WTC11 (cell line): ENCODE measurements around the gene AQP11. TPM values are rescaled to one million over a fixed set of nuclear protein-coding genes. Genes with fewer than 3 reads are reported as not detected.

Source experiments
- CREM ChIP-seq: sonication (generic); formaldehyde crosslinking; IDR thresholded peaks from 2 replicates; pipeline ENCODE4 v1.8.1; 2022; ENCODE audit warnings: mild to moderate bottlenecking, missing genetic modification reagents, moderate library complexity
- ESRRA ChIP-seq: sonication (generic); formaldehyde crosslinking; IDR thresholded peaks from 2 replicates; pipeline ENCODE4 v1.8.1; 2022; ENCODE audit warnings: mild to moderate bottlenecking, missing genetic modification reagents, borderline replicate concordance
- FOXK1 ChIP-seq: sonication (generic); formaldehyde crosslinking; IDR thresholded peaks from 2 replicates; pipeline ENCODE4 v1.8.0; 2022; ENCODE audit warnings: mild to moderate bottlenecking, moderate library complexity, missing genetic modification reagents
- FOXP1 ChIP-seq: sonication (generic); formaldehyde crosslinking; IDR thresholded peaks from 2 replicates; pipeline ENCODE4 v1.8.0; 2022; ENCODE audit warnings: missing genetic modification reagents, mild to moderate bottlenecking, moderate library complexity, borderline replicate concordance
- GTF2I ChIP-seq: fragments of 250-450 bp; sonication (Bioruptor Pico); conservative IDR thresholded peaks from 2 replicates; pipeline ENCODE4 v1.4.0; 2021; ENCODE audit warnings: mild to moderate bottlenecking
- JUN ChIP-seq: sonication (generic); formaldehyde crosslinking; IDR thresholded peaks from 2 replicates; pipeline ENCODE4 v1.8.0; 2023; ENCODE audit warnings: mild to moderate bottlenecking, missing genetic modification reagents
- NFATC4 ChIP-seq: fragments of 250-450 bp; sonication (Bioruptor Pico); IDR thresholded peaks from 2 replicates; pipeline ENCODE4 v1.9.0; 2021; ENCODE audit warnings: mild to moderate bottlenecking
- NFE2L1 ChIP-seq: sonication (generic); formaldehyde crosslinking; IDR thresholded peaks from 2 replicates; pipeline ENCODE4 v1.8.1; 2023; ENCODE audit warnings: missing genetic modification reagents
- NR3C1 ChIP-seq: sonication (generic); formaldehyde crosslinking; conservative IDR thresholded peaks from 2 replicates; pipeline ENCODE4 v1.8.1; 2023; ENCODE audit warnings: low read depth, mild to moderate bottlenecking, missing genetic modification reagents
- SOX15 ChIP-seq: fragments of 250-450 bp; sonication (Bioruptor Pico); IDR thresholded peaks from 2 replicates; pipeline ENCODE4 v1.9.0; 2021; ENCODE audit warnings: mild to moderate bottlenecking
- TCF7 ChIP-seq: sonication (generic); formaldehyde crosslinking; IDR thresholded peaks from 2 replicates; pipeline ENCODE4 v1.8.0; 2022; ENCODE audit warnings: mild to moderate bottlenecking, low read depth, missing genetic modification reagents, moderate library complexity
- TP53 ChIP-seq: sonication (generic); formaldehyde crosslinking; IDR thresholded peaks from 2 replicates; pipeline ENCODE4 v1.8.1; 2023; ENCODE audit warnings: mild to moderate bottlenecking, missing genetic modification reagents
- ZNF263 ChIP-seq: sonication (generic); formaldehyde crosslinking; IDR thresholded peaks from 2 replicates; pipeline ENCODE4 v1.8.1; 2022; ENCODE audit warnings: low read depth, mild to moderate bottlenecking, moderate library complexity, missing genetic modification reagents
- ZNF396 ChIP-seq: fragments of 250-450 bp; sonication (Bioruptor Pico); IDR thresholded peaks from 2 replicates; pipeline ENCODE4 v1.8.0; 2021; ENCODE audit warnings: mild to moderate bottlenecking, moderate library complexity, borderline replicate concordance
- total RNA-seq: library from RNA; stranded (reverse); gene quantifications from 3 replicates; pipeline ENCODE4 v1.2.3, GENCODE V29; 2021
- TF ChIP-seq, protein P1 (sequence below): sonication (generic); formaldehyde crosslinking; IDR thresholded peaks from 2 replicates; pipeline ENCODE4 v1.8.0; 2022; ENCODE audit warnings: mild to moderate bottlenecking, missing genetic modification reagents
- TF ChIP-seq, protein P2 (sequence below): sonication (generic); formaldehyde crosslinking; IDR thresholded peaks from 2 replicates; pipeline ENCODE4 v1.8.0; 2023; ENCODE audit warnings: missing genetic modification reagents, mild to moderate bottlenecking, borderline replicate concordance
- TF ChIP-seq, protein P3 (sequence below): sonication (generic); formaldehyde crosslinking; IDR thresholded peaks from 2 replicates; pipeline ENCODE4 v1.8.0; 2022; ENCODE audit warnings: missing genetic modification reagents
- TF ChIP-seq, protein P4 (sequence below): sonication (generic); formaldehyde crosslinking; IDR thresholded peaks from 2 replicates; pipeline ENCODE4 v1.8.1; 2022; ENCODE audit warnings: low read depth, mild to moderate bottlenecking, moderate library complexity, missing genetic modification reagents, borderline replicate concordance
- TF ChIP-seq, protein P5 (sequence below): sonication (generic); formaldehyde crosslinking; IDR thresholded peaks from 2 replicates; pipeline ENCODE4 v1.8.1; 2023; ENCODE audit warnings: mild to moderate bottlenecking, missing genetic modification reagents
- TF ChIP-seq, protein P6 (sequence below): sonication (generic); formaldehyde crosslinking; IDR thresholded peaks from 2 replicates; pipeline ENCODE4 v1.8.0; 2023; ENCODE audit warnings: missing genetic modification reagents
- TF ChIP-seq, protein P7 (sequence below): fragments of 250-450 bp; sonication (Bioruptor Pico); conservative IDR thresholded peaks from 2 replicates; pipeline ENCODE4 v1.9.0; 2021; ENCODE audit warnings: mild to moderate bottlenecking
- TF ChIP-seq, protein P8 (sequence below): sonication (generic); formaldehyde crosslinking; IDR thresholded peaks from 2 replicates; pipeline ENCODE4 v1.8.1; 2023; ENCODE audit warnings: mild to moderate bottlenecking, missing genetic modification reagents, moderate library complexity
- TF ChIP-seq, protein P9 (sequence below): sonication (generic); formaldehyde crosslinking; conservative IDR thresholded peaks from 2 replicates; pipeline ENCODE4 v1.8.1; 2022; ENCODE audit warnings: mild to moderate bottlenecking, missing genetic modification reagents

AQP11 gene
- total RNA-seq, 1 experiment from 2014 or later, result 1.2 TPM

DNA sequence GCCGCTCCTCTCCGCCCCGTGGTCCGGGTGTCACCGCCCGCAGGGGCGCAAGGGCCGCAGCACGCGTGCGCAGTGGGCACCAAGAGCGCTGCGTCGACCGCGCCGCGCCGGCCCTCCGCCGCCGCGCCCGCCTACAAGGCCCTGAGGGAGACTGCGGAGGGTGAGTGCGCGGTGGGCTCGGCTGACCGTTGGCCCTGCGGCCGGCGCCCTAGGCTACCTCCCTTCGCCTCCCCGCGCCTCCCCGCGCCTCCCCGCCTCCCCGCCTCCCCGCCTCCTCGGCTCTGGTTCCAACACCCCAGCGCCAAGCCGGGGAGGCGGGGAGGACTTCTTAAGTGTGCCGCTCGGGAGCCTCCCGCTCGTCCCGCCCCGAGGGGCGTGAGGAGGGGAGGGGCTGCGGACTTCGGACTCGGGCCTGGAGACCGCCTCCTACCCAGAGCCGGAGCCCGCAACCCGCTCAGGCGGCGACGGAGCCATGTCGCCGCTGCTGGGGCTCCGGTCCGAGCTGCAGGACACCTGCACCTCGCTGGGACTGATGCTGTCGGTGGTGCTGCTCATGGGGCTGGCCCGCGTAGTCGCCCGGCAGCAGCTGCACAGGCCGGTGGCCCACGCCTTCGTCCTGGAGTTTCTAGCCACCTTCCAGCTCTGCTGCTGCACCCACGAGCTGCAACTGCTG lies at the start of gene AQP11 (continued):
- TF ChIP-seq ZNF396 (CRISPR knock-in tag), result no peak
- no peak for TF ChIP-seq NFATC4 (CRISPR knock-in tag)
- TF ChIP-seq, protein P1, sequence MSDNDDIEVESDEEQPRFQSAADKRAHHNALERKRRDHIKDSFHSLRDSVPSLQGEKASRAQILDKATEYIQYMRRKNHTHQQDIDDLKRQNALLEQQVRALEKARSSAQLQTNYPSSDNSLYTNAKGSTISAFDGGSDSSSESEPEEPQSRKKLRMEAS, result no peak
- no peak for TF ChIP-seq GTF2I
- TF ChIP-seq TCF7, result no peak
- TF ChIP-seq, protein P2, sequence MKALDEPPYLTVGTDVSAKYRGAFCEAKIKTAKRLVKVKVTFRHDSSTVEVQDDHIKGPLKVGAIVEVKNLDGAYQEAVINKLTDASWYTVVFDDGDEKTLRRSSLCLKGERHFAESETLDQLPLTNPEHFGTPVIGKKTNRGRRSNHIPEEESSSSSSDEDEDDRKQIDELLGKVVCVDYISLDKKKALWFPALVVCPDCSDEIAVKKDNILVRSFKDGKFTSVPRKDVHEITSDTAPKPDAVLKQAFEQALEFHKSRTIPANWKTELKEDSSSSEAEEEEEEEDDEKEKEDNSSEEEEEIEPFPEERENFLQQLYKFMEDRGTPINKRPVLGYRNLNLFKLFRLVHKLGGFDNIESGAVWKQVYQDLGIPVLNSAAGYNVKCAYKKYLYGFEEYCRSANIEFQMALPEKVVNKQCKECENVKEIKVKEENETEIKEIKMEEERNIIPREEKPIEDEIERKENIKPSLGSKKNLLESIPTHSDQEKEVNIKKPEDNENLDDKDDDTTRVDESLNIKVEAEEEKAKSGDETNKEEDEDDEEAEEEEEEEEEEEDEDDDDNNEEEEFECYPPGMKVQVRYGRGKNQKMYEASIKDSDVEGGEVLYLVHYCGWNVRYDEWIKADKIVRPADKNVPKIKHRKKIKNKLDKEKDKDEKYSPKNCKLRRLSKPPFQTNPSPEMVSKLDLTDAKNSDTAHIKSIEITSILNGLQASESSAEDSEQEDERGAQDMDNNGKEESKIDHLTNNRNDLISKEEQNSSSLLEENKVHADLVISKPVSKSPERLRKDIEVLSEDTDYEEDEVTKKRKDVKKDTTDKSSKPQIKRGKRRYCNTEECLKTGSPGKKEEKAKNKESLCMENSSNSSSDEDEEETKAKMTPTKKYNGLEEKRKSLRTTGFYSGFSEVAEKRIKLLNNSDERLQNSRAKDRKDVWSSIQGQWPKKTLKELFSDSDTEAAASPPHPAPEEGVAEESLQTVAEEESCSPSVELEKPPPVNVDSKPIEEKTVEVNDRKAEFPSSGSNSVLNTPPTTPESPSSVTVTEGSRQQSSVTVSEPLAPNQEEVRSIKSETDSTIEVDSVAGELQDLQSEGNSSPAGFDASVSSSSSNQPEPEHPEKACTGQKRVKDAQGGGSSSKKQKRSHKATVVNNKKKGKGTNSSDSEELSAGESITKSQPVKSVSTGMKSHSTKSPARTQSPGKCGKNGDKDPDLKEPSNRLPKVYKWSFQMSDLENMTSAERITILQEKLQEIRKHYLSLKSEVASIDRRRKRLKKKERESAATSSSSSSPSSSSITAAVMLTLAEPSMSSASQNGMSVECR (CRISPR knock-in tag), result no peak
- peak; percentile 53; the same call in 1 of the 2 replicates for TF ChIP-seq NFE2L1 (CRISPR knock-in tag)
- TF ChIP-seq JUN (CRISPR knock-in tag), result no peak
- TF ChIP-seq NR3C1 (CRISPR knock-in tag), result no peak
- peak; percentile 81; the same call in 1 of the 2 replicates for TF ChIP-seq FOXK1 (CRISPR knock-in tag)
- TF ChIP-seq, protein P3, sequence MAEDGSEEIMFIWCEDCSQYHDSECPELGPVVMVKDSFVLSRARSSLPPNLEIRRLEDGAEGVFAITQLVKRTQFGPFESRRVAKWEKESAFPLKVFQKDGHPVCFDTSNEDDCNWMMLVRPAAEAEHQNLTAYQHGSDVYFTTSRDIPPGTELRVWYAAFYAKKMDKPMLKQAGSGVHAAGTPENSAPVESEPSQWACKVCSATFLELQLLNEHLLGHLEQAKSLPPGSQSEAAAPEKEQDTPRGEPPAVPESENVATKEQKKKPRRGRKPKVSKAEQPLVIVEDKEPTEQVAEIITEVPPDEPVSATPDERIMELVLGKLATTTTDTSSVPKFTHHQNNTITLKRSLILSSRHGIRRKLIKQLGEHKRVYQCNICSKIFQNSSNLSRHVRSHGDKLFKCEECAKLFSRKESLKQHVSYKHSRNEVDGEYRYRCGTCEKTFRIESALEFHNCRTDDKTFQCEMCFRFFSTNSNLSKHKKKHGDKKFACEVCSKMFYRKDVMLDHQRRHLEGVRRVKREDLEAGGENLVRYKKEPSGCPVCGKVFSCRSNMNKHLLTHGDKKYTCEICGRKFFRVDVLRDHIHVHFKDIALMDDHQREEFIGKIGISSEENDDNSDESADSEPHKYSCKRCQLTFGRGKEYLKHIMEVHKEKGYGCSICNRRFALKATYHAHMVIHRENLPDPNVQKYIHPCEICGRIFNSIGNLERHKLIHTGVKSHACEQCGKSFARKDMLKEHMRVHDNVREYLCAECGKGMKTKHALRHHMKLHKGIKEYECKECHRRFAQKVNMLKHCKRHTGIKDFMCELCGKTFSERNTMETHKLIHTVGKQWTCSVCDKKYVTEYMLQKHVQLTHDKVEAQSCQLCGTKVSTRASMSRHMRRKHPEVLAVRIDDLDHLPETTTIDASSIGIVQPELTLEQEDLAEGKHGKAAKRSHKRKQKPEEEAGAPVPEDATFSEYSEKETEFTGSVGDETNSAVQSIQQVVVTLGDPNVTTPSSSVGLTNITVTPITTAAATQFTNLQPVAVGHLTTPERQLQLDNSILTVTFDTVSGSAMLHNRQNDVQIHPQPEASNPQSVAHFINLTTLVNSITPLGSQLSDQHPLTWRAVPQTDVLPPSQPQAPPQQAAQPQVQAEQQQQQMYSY (CRISPR knock-in tag), result no peak; the same call in 1 of the 2 replicates
- 0 out of 2 replicates have a peak, but pooled peaks have one; percentile 25 for TF ChIP-seq CREM
- TF ChIP-seq FOXP1 (CRISPR knock-in tag), result peak; percentile 81; the same call in 1 of the 2 replicates
- TF ChIP-seq ZNF263 (CRISPR knock-in tag), result peak; percentile 69; the same call in 1 of the 2 replicates
- TF ChIP-seq, protein P4, sequence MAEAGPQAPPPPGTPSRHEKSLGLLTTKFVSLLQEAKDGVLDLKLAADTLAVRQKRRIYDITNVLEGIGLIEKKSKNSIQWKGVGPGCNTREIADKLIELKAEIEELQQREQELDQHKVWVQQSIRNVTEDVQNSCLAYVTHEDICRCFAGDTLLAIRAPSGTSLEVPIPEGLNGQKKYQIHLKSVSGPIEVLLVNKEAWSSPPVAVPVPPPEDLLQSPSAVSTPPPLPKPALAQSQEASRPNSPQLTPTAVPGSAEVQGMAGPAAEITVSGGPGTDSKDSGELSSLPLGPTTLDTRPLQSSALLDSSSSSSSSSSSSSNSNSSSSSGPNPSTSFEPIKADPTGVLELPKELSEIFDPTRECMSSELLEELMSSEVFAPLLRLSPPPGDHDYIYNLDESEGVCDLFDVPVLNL (CRISPR knock-in tag), result no peak
- TF ChIP-seq SOX15 (CRISPR knock-in tag), result no peak
- TF ChIP-seq, protein P5, sequence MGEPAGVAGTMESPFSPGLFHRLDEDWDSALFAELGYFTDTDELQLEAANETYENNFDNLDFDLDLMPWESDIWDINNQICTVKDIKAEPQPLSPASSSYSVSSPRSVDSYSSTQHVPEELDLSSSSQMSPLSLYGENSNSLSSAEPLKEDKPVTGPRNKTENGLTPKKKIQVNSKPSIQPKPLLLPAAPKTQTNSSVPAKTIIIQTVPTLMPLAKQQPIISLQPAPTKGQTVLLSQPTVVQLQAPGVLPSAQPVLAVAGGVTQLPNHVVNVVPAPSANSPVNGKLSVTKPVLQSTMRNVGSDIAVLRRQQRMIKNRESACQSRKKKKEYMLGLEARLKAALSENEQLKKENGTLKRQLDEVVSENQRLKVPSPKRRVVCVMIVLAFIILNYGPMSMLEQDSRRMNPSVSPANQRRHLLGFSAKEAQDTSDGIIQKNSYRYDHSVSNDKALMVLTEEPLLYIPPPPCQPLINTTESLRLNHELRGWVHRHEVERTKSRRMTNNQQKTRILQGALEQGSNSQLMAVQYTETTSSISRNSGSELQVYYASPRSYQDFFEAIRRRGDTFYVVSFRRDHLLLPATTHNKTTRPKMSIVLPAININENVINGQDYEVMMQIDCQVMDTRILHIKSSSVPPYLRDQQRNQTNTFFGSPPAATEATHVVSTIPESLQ (CRISPR knock-in tag), result no peak
- TF ChIP-seq, protein P6, sequence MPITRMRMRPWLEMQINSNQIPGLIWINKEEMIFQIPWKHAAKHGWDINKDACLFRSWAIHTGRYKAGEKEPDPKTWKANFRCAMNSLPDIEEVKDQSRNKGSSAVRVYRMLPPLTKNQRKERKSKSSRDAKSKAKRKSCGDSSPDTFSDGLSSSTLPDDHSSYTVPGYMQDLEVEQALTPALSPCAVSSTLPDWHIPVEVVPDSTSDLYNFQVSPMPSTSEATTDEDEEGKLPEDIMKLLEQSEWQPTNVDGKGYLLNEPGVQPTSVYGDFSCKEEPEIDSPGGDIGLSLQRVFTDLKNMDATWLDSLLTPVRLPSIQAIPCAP (CRISPR knock-in tag), result no peak
- TF ChIP-seq, protein P7, sequence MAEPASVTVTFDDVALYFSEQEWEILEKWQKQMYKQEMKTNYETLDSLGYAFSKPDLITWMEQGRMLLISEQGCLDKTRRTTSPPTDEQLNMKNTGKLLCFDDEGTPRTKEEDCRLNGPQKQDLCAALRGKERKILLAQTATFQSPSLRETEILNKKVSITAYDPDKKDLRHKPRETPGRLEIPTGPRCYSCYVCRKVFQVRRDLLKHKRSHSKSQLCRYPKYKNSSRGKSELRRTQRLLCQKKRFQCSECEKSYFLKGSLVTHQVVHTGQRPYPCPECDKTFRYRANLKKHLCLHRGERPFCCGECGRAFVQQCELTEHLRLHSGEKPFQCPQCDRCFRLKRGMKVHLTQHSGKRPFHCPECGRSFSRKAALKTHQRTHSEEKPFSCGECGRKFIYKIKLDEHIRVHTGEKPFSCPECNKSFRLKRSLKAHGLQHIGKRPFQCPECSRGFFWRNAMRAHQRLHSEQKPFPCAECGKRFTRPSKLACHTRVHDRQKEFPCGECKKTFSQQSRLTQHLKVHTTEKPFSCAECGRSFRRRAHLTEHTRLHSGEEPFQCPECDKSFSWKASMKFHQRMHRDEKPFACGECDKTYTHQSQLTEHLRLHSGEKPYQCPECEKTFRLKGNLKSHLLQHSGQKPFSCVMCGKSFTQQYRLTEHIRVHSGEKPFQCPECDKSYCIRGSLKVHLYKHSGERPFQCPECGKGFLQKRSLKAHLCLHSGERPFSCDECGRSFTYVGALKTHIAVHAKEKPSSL (CRISPR knock-in tag), result no peak
- peak; percentile 72 for TF ChIP-seq TP53
- TF ChIP-seq, protein P8, sequence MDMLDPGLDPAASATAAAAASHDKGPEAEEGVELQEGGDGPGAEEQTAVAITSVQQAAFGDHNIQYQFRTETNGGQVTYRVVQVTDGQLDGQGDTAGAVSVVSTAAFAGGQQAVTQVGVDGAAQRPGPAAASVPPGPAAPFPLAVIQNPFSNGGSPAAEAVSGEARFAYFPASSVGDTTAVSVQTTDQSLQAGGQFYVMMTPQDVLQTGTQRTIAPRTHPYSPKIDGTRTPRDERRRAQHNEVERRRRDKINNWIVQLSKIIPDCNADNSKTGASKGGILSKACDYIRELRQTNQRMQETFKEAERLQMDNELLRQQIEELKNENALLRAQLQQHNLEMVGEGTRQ (CRISPR knock-in tag), result no peak; the same call in 1 of the 2 replicates
- TF ChIP-seq, protein P9, sequence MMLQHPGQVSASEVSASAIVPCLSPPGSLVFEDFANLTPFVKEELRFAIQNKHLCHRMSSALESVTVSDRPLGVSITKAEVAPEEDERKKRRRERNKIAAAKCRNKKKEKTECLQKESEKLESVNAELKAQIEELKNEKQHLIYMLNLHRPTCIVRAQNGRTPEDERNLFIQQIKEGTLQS (CRISPR knock-in tag), result no peak
- peak; percentile 84 for TF ChIP-seq ESRRA (CRISPR knock-in tag)
